MCF 10A (cell line): Measurements from ENCODE around the gene SLC25A30. TPM values are rescaled to one million over a fixed set of nuclear protein-coding genes. Genes with fewer than 3 reads are reported as not detected.

Experiments
- BruUV-seq: library from RNA; stranded (reverse); fragments of 400-500 nt; replicated peaks from 2 replicates; lab custom pipeline; 2021; lab: Mats Ljungman, UMichigan
- CTCF ChIA-PET: fragments of 300-600 bp; sonication (Branson Sonifier 250); formaldehyde crosslinking; extraction: SDS; loops from one replicate; lab custom pipeline; 2021; ENCODE audit warnings: antibody characterized with exemption, inconsistent platforms; lab: Yijun Ruan, JAX
- POLR2A ChIA-PET: fragments of 300-600, 350-650 bp; sonication (Branson Sonifier 250); formaldehyde crosslinking; extraction: SDS; loops from one replicate; lab custom pipeline; 2020; ENCODE audit warnings: antibody characterized with exemption, inconsistent platforms; lab: Yijun Ruan, JAX
- DNase-seq: peaks from one replicate; pipeline ENCODE4 v3.0.0-alpha.2; 2018; ENCODE audit not compliant: unreplicated experiment
- H3K27ac Mint-ChIP-seq: one replicate; pipeline ENCODE4 v1.8.0; 2022; ENCODE audit warnings: mild to moderate bottlenecking, low read depth, mixed read lengths; ENCODE audit not compliant: unreplicated experiment
- H3K27me3 Mint-ChIP-seq: one replicate; pipeline ENCODE4 v1.8.0; 2022; ENCODE audit warnings: mixed read lengths; ENCODE audit not compliant: insufficient read depth, unreplicated experiment
- H3K36me3 Mint-ChIP-seq: one replicate; pipeline ENCODE4 v1.8.0; 2022; ENCODE audit warnings: mild to moderate bottlenecking, moderate library complexity, mixed read lengths; ENCODE audit not compliant: insufficient read depth, unreplicated experiment
- H3K4me1 Mint-ChIP-seq: one replicate; pipeline ENCODE4 v1.8.0; 2022; ENCODE audit warnings: mixed read lengths; ENCODE audit not compliant: insufficient read depth, unreplicated experiment
- H3K4me3 Mint-ChIP-seq: one replicate; pipeline ENCODE4 v1.8.0; 2022; ENCODE audit warnings: mild to moderate bottlenecking, moderate library complexity, mixed read lengths; ENCODE audit not compliant: unreplicated experiment
- H3K9me3 Mint-ChIP-seq: one replicate; pipeline ENCODE4 v1.8.0; 2022; ENCODE audit warnings: mixed read lengths; ENCODE audit not compliant: unreplicated experiment
- CTCF ChIP-seq: fragments of 200-600 bp; IDR thresholded peaks from one replicate; pipeline ENCODE4 v1.8.0; 2022; ENCODE audit warnings: antibody characterized with exemption, mild to moderate bottlenecking; ENCODE audit not compliant: unreplicated experiment
- intact Hi-C: fragments of 100-400 bp; cut with micrococcal nuclease; formaldehyde crosslinking; loops from 2 replicates; pipeline ENCODE4 v1.14.1; 2022
- total RNA-seq: library from RNA; stranded (reverse); gene quantifications from 2 replicates; pipeline ENCODE4 v1.2.3, GENCODE V29; 2022

SLC25A30 gene
- total RNA-seq, 1 experiment from 2014 or later: 11.9 TPM

GRCh38 chr13:45413826-45414307 lies 4.3 kb downstream of the SLC25A30 start:
- no peak for DNase-seq
- no peak overlapping the region for H3K27ac Mint-ChIP-seq
- peaks cover 36% of the 10 kb centered on the region for H3K36me3 Mint-ChIP-seq
- H3K4me1 Mint-ChIP-seq: peaks cover 20% of the 10 kb centered on the region
- no peak overlapping the region for H3K4me3 Mint-ChIP-seq
- H3K9me3 Mint-ChIP-seq: no peaks in the 10 kb centered on the region
- no peaks in the 10 kb centered on the region for H3K27me3 Mint-ChIP-seq
- no peak for TF ChIP-seq CTCF
- POLR2A ChIA-PET: interaction anchor here (0.9 to 2.6 kb wide), 4 partner anchors 14 to 73 kb away, joined by 3 to 8 read pairs (median 5); partner anchors contain the start of genes COG3 and TPT1
- BruUV-seq: no TSS peak
- CTCF ChIA-PET: interaction anchor here (0.6 to 1.3 kb wide), 3 partner anchors 22 to 49 kb away, joined by 3 to 5 read pairs (median 3); no protein-coding TSS in a partner anchor
- intact Hi-C loops: no loop called here

- no TSS peak for BruUV-seq
- H3K4me1 Mint-ChIP-seq: peaks cover 20% of the 10 kb centered on the region
- CTCF ChIA-PET: interaction anchor here (0.5 to 1.0 kb wide), 2 partner anchors 8 to 12 kb away, joined by 3 to 5 read pairs; no protein-coding TSS in a partner anchor
- H3K9me3 Mint-ChIP-seq: no peaks in the 10 kb centered on the region
- intact Hi-C loops: no loop called here
- no peak for DNase-seq
- TF ChIP-seq CTCF: no peak
- peaks cover 47% of the 10 kb centered on the region for H3K36me3 Mint-ChIP-seq
- H3K4me3 Mint-ChIP-seq: no peak overlapping the region
- no peaks in the 10 kb centered on the region for H3K27me3 Mint-ChIP-seq
- POLR2A ChIA-PET: interaction anchor here (0.6 to 1.4 kb wide), 4 partner anchors 13 to 81 kb away, joined by 3 to 5 read pairs (median 3); no protein-coding TSS in a partner anchor
- H3K27ac Mint-ChIP-seq: no peak overlapping the region
Measured at GRCh38 chr13:45412274-45413049, 5.7 kb downstream of the SLC25A30 start.

- H3K9me3 Mint-ChIP-seq: no peaks in the 10 kb centered on the region
- intact Hi-C loops: no loop called here
- TF ChIP-seq CTCF: no peak
- no TSS peak for BruUV-seq
- H3K27ac Mint-ChIP-seq: no peak overlapping the region
- peaks cover 20% of the 10 kb centered on the region for H3K4me1 Mint-ChIP-seq
- ChIA-PET POLR2A (interaction anchor here (1.2 kb wide), 1 partner anchor 12 kb away, joined by 5 read pairs; no protein-coding TSS in a partner anchor), CTCF (no interaction called here)
- peaks cover 42% of the 10 kb centered on the region for H3K36me3 Mint-ChIP-seq
- H3K4me3 Mint-ChIP-seq: no peak overlapping the region
- no peak for DNase-seq
- no peaks in the 10 kb centered on the region for H3K27me3 Mint-ChIP-seq
Measured at GRCh38 chr13:45411631-45412030, 6.5 kb downstream of the SLC25A30 start.

GRCh38 chr13:45411221-45411620 lies 7.0 kb downstream of the SLC25A30 start:
- Mint-ChIP-seq H3K36me3 (peaks cover 46% of the 10 kb centered on the region), H3K27ac (no peak overlapping the region), H3K4me1 (peaks cover 20% of the 10 kb centered on the region), H3K27me3 (no peaks in the 10 kb centered on the region), H3K4me3 (no peak overlapping the region), H3K9me3 (no peaks in the 10 kb centered on the region)
- TF ChIP-seq CTCF: no peak
- CTCF ChIA-PET: no interaction called here
- DNase-seq: no peak
- BruUV-seq: no TSS peak
- intact Hi-C loops: no loop called here
- POLR2A ChIA-PET: interaction anchor here (1.2 kb wide), 1 partner anchor 12 kb away, joined by 5 read pairs; no protein-coding TSS in a partner anchor
